Caco-2 (cell line): ENCODE measurements around the gene MRPL52. TPM values are rescaled to one million over a fixed set of nuclear protein-coding genes. Genes with fewer than 3 reads are reported as not detected.

Experiments
- BruUV-seq: library from RNA; stranded (reverse); fragments of 400-500 nt; replicated peaks from 2 replicates; lab custom pipeline; 2021; lab: Mats Ljungman, UMichigan
- CTCF ChIA-PET: fragments of 300-600 bp; sonication (Branson Sonifier 250); formaldehyde crosslinking; loops from one replicate; lab custom pipeline; 2022; ENCODE audit warnings: antibody characterized with exemption; lab: Charles Lee
- POLR2A ChIA-PET: fragments of 300-600 bp; sonication (Branson Sonifier 250); formaldehyde crosslinking; loops from one replicate; lab custom pipeline; 2022; ENCODE audit warnings: antibody characterized with exemption; lab: Charles Lee
- DNase-seq, 2 experiments: peaks; one replicate each; pipeline versions ENCODE4 v3.0.0 to v3.0.0-alpha.2; 2020 to 2022
- H3K27me3 ChIP-seq: replicated peaks from 2 replicates; pipeline ENCODE4 v1.6.0; 2011; ENCODE audit warnings: low read length; ENCODE audit not compliant: control insufficient read depth, insufficient read depth
- H3K36me3 ChIP-seq: 2 replicates; pipeline ENCODE4 v1.5.1; 2011; ENCODE audit warnings: low read length; ENCODE audit not compliant: control insufficient read depth, insufficient read depth
- H3K4me1 ChIP-seq: fragments of 250-450 bp; sonication (Bioruptor Pico); 2 replicates; pipeline ENCODE4 v1.5.1; 2020; ENCODE audit warnings: mild to moderate bottlenecking
- H3K4me3 ChIP-seq: 2 replicates; pipeline ENCODE4 v1.5.1; 2011; ENCODE audit warnings: low read depth, mild to moderate bottlenecking, control low read depth, low read length
- H3K9me3 ChIP-seq: fragments of 250-450 bp; sonication (Bioruptor Pico); 2 replicates; pipeline ENCODE4 v1.5.1; 2020; ENCODE audit warnings: mild to moderate bottlenecking, moderate library complexity
- H3K27ac Mint-ChIP-seq: one replicate; pipeline ENCODE4 v1.8.0; 2022; ENCODE audit warnings: mixed read lengths; ENCODE audit not compliant: unreplicated experiment
- H3K27me3 Mint-ChIP-seq: one replicate; pipeline ENCODE4 v1.8.0; 2022; ENCODE audit warnings: mixed read lengths; ENCODE audit not compliant: insufficient read depth, unreplicated experiment
- H3K36me3 Mint-ChIP-seq: one replicate; pipeline ENCODE4 v1.8.0; 2022; ENCODE audit warnings: mild to moderate bottlenecking, mixed read lengths; ENCODE audit not compliant: insufficient read depth, unreplicated experiment
- H3K4me1 Mint-ChIP-seq: one replicate; pipeline ENCODE4 v1.8.0; 2022; ENCODE audit warnings: low read depth, mixed read lengths; ENCODE audit not compliant: unreplicated experiment
- H3K4me3 Mint-ChIP-seq: one replicate; pipeline ENCODE4 v1.8.0; 2022; ENCODE audit warnings: mild to moderate bottlenecking, moderate library complexity, mixed read lengths; ENCODE audit not compliant: unreplicated experiment
- H3K9me3 Mint-ChIP-seq: one replicate; pipeline ENCODE4 v1.8.0; 2022; ENCODE audit warnings: mixed read lengths; ENCODE audit not compliant: unreplicated experiment
- intact Hi-C: fragments of 100-400 bp; cut with micrococcal nuclease; formaldehyde crosslinking; loops from one replicate; pipeline ENCODE4 v1.10.0; 2022; ENCODE audit not compliant: unreplicated experiment
- total RNA-seq: library from RNA; stranded (reverse); gene quantifications from 2 replicates; pipeline ENCODE4 v1.2.3, GENCODE V29; 2022
- TF ChIP-seq, protein P1 (sequence below), 2 experiments: fragments of 200-600 bp in 1 of 2; IDR thresholded peaks; 1 replicate in 1 of 2; 2 replicates in 1 of 2; pipeline versions ENCODE4 v1.5.1 to v1.8.0; 2011 to 2022; ENCODE audit warnings: antibody characterized with exemption in 1 of 2, control low read depth in 1 of 2, inconsistent platforms in 1 of 2, low read depth in 1 of 2, low read length in 1 of 2, mild to moderate bottlenecking in 1 of 2, moderate library complexity in 1 of 2; ENCODE audit not compliant: insufficient read depth in 1 of 2, severe bottlenecking in 1 of 2, unreplicated experiment in 1 of 2

The MRPL52 gene
- total RNA-seq, 1 experiment from 2014 or later = 149 TPM

DNA sequence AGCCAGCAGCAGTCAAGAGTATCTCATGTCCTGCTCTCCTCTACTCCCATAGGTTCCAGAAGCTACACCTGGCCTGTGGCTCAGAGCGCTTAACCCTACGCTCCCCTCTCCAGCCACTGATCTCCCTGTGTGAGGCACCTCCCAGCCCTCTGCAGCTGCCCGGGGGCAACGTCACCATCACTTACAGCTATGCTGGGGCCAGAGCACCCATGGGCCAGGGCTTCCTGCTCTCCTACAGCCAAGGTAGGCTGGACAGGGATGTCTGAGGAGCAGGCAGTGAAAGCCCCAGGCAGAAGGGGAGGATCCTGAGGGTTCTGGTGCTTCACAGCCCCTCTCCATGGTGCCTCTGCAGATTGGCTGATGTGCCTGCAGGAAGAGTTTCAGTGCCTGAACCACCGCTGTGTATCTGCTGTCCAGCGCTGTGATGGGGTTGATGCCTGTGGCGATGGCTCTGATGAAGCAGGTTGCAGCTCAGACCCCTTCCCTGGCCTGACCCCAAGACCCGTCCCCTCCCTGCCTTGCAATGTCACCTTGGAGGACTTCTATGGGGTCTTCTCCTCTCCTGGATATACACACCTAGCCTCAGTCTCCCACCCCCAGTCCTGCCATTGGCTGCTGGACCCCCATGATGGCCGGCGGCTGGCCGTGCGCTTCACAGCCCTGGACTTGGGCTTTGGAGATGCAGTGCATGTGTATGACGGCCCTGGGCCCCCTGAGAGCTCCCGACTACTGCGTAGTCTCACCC lies 45.5 kb downstream of the MRPL52 start:
- H3K9me3 ChIP-seq = no peaks in the 10 kb centered on the region
- H3K4me1 ChIP-seq = peaks cover 20% of the 10 kb centered on the region
- Mint-ChIP-seq H3K9me3 (no peaks in the 10 kb centered on the region), H3K4me1 (peaks cover 20% of the 10 kb centered on the region), H3K36me3 (peaks cover 19% of the 10 kb centered on the region), H3K27ac (no peak overlapping the region), H3K27me3 (no peaks in the 10 kb centered on the region), H3K4me3 (no peak overlapping the region)
- H3K27me3 ChIP-seq = no peaks in the 10 kb centered on the region
- CTCF ChIA-PET = no interaction called here
- POLR2A ChIA-PET = no interaction called here
- BruUV-seq = no TSS peak
- H3K36me3 ChIP-seq = peaks cover 7% of the 10 kb centered on the region
- H3K4me3 ChIP-seq = no peak overlapping the region
- DNase-seq = no peak
- intact Hi-C loops = no loop called here
- TF ChIP-seq, protein P1, sequence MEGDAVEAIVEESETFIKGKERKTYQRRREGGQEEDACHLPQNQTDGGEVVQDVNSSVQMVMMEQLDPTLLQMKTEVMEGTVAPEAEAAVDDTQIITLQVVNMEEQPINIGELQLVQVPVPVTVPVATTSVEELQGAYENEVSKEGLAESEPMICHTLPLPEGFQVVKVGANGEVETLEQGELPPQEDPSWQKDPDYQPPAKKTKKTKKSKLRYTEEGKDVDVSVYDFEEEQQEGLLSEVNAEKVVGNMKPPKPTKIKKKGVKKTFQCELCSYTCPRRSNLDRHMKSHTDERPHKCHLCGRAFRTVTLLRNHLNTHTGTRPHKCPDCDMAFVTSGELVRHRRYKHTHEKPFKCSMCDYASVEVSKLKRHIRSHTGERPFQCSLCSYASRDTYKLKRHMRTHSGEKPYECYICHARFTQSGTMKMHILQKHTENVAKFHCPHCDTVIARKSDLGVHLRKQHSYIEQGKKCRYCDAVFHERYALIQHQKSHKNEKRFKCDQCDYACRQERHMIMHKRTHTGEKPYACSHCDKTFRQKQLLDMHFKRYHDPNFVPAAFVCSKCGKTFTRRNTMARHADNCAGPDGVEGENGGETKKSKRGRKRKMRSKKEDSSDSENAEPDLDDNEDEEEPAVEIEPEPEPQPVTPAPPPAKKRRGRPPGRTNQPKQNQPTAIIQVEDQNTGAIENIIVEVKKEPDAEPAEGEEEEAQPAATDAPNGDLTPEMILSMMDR (IDR thresholded peaks at IDR 0.05; ENCODE audit: insufficient read depth in 1 of 2, low read depth in 1 of 2, low read length in 1 of 2, severe bottlenecking in 1 of 2, unreplicated experiment in 1 of 2) = no peak

- Mint-ChIP-seq H3K4me1 (peaks cover 20% of the 10 kb centered on the region), H3K27ac (no peak overlapping the region), H3K4me3 (no peak overlapping the region), H3K9me3 (no peaks in the 10 kb centered on the region), H3K27me3 (no peaks in the 10 kb centered on the region), H3K36me3 (peaks cover 19% of the 10 kb centered on the region)
- Histone ChIP-seq H3K4me1 (peaks cover 13% of the 10 kb centered on the region), H3K27me3 (no peaks in the 10 kb centered on the region), H3K9me3 (no peaks in the 10 kb centered on the region), H3K36me3 (peaks cover 7% of the 10 kb centered on the region), H3K4me3 (no peak overlapping the region)
- intact Hi-C loops = no loop called here
- TF ChIP-seq, protein P1 (IDR thresholded peaks at IDR 0.05; ENCODE audit: insufficient read depth in 1 of 2, low read depth in 1 of 2, low read length in 1 of 2, severe bottlenecking in 1 of 2, unreplicated experiment in 1 of 2) = no peak
- no peak for DNase-seq
- ChIA-PET CTCF (no interaction called here), POLR2A (no interaction called here)
- no TSS peak for BruUV-seq
Measured at GRCh38 chr14:22875748-22876319, 46.1 kb downstream of the MRPL52 start.

DNA sequence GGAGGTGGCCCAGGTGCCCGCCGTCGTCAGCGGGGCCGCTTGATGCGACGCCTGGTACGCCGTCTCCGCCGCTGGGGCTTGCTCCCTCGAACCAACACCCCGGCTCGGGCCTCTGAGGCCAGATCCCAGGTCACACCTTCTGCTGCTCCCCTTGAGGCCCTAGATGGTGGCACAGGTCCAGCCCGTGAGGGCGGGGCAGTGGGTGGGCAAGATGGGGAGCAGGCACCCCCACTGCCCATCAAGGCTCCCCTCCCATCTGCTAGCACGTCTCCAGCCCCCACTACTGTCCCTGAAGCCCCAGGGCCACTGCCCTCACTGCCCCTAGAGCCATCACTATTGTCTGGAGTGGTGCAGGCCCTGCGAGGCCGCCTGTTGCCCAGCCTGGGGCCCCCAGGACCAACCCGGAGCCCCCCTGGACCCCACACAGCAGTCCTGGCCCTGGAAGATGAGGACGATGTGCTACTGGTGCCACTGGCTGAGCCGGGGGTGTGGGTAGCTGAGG lies 47.4 kb downstream of the MRPL52 start:
- DNase-seq = no peak
- Mint-ChIP-seq H3K9me3 (no peaks in the 10 kb centered on the region), H3K27me3 (no peaks in the 10 kb centered on the region), H3K4me1 (peaks cover 20% of the 10 kb centered on the region), H3K4me3 (no peak overlapping the region), H3K27ac (no peak overlapping the region), H3K36me3 (peaks cover 14% of the 10 kb centered on the region)
- H3K4me3 ChIP-seq = no peak overlapping the region
- H3K4me1 ChIP-seq = peaks cover 11% of the 10 kb centered on the region; the same call in 1 of the 2 replicates
- POLR2A ChIA-PET = no interaction called here
- H3K36me3 ChIP-seq = peaks cover 7% of the 10 kb centered on the region
- CTCF ChIA-PET = no interaction called here
- intact Hi-C loops = no loop called here
- H3K9me3 ChIP-seq = no peaks in the 10 kb centered on the region
- H3K27me3 ChIP-seq = no peaks in the 10 kb centered on the region
- TF ChIP-seq, protein P1 (IDR thresholded peaks at IDR 0.05; ENCODE audit: insufficient read depth in 1 of 2, low read depth in 1 of 2, low read length in 1 of 2, severe bottlenecking in 1 of 2, unreplicated experiment in 1 of 2) = no peak
- BruUV-seq = no TSS peak
